Tibial artery (tissue), 4 donors: ENCODE data around the gene TDRD12.
A peak's percentile ranks its signal among the peaks of the same experiment; 100 is the strongest.
"Not testable (repeated sequence)": the region's sequence is repeated elsewhere in the genome, so short reads cannot be mapped to it uniquely, and the experiment has no call there.

Experiments
- DNase-seq, 2 donors: peaks; one replicate each; pipeline ENCODE4 v3.0.0-alpha.2; 2019
- H3K27ac ChIP-seq, 2 donors: fragments of 200-600 bp; sonication (generic) in 1 of 2; 1 replicate in 1 of 2; 2 replicates in 1 of 2; pipeline ENCODE4 v1.5.1; 2018 to 2019; ENCODE audit warnings: mild to moderate bottlenecking in 1 of 2
- H3K27me3 ChIP-seq, 2 donors: fragments of 200-600 bp; sonication (generic) in 1 of 2; one replicate each; pipeline versions ENCODE4 v1.5.1 to v1.6.0; 2016 to 2019
- H3K36me3 ChIP-seq, 3 donors: fragments of 200-600 bp; sonication (generic) in 2 of 3; one replicate each; pipeline ENCODE4 v1.5.1; 2016 to 2019; ENCODE audit warnings: mild to moderate bottlenecking in 2 of 3
- H3K4me1 ChIP-seq, 4 donors: fragments of 200-600 bp; sonication (generic) in 2 of 4; 1 replicate in 3 of 4; 2 replicates in 1 of 4; pipeline ENCODE4 v1.5.1; 2016 to 2019
- H3K4me3 ChIP-seq, 2 donors: fragments of 200-600 bp; sonication (generic) in 1 of 2; 1 replicate in 1 of 2; 2 replicates in 1 of 2; pipeline ENCODE4 v1.5.1; 2018 to 2019; ENCODE audit warnings: mild to moderate bottlenecking in 2 of 2
- H3K9me3 ChIP-seq, 3 donors: fragments of 200-600 bp; sonication (generic) in 1 of 3; one replicate each; pipeline ENCODE4 v1.5.1; 2016 to 2019
- intact Hi-C: fragments of 100-400 bp; cut with DNase I; formaldehyde crosslinking; loops from one replicate; pipeline ENCODE4 v1.15.0; 2023; ENCODE audit warnings: low total_unique reads
- TF ChIP-seq, protein P1 (sequence below), 2 experiments: fragments of 200-600 bp in 1 of 2; fragments of 450-650 bp in 1 of 2; IDR thresholded peaks; one replicate each; pipeline ENCODE4 v1.5.1; 2017 to 2019; ENCODE audit warnings: antibody characterized with exemption in 2 of 2, mild to moderate bottlenecking in 1 of 2, moderate library complexity in 1 of 2

TDRD12 gene

DNA sequence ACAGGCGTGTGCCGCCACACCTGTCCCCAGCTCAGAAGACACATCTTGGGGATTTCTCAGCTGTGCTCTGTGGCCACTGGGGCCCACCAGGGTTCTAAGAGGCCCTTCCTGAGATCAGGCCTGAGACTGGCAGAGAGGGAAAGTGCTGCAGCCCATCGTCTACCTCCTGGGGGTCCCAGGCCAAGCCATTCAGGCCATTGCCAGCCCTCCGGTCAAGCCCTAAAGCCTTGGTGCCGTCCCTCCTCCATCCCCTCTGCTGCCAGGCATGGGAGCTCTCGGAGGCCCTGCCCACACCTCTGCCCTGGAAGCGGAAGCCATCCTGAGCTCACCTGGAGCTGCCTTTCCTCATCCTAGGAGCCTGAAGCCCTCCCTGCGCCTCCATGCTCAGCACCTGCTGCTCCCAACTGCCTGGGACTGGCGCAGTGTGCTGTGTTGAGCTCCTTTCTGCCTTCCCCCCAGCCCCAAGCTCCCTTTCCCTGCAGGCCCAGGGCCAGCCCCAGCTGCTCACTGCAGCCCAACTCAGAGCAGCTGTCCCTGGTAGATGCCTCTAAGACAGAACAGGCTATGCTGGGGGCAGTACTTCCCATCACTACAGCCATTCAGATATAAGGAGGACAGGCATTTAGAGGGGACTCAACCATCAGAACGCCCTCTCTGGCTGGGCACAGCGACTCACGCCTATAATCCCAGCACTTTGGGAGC is 147.1 kb downstream of the TDRD12 start:
- intact Hi-C loops, result no loop called here
- TF ChIP-seq, protein P1, sequence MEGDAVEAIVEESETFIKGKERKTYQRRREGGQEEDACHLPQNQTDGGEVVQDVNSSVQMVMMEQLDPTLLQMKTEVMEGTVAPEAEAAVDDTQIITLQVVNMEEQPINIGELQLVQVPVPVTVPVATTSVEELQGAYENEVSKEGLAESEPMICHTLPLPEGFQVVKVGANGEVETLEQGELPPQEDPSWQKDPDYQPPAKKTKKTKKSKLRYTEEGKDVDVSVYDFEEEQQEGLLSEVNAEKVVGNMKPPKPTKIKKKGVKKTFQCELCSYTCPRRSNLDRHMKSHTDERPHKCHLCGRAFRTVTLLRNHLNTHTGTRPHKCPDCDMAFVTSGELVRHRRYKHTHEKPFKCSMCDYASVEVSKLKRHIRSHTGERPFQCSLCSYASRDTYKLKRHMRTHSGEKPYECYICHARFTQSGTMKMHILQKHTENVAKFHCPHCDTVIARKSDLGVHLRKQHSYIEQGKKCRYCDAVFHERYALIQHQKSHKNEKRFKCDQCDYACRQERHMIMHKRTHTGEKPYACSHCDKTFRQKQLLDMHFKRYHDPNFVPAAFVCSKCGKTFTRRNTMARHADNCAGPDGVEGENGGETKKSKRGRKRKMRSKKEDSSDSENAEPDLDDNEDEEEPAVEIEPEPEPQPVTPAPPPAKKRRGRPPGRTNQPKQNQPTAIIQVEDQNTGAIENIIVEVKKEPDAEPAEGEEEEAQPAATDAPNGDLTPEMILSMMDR (IDR thresholded peaks at IDR 0.05), result no peak
- peak in 1 of 2 donors; percentile 31 for DNase-seq
- Histone ChIP-seq H3K4me3 (no peak overlapping the region), H3K27ac (no peak overlapping the region), H3K36me3 (no peaks in the 10 kb centered on the region), H3K9me3 (no peaks in the 10 kb centered on the region), H3K4me1 (no peaks in the 10 kb centered on the region), H3K27me3 (no peaks in the 10 kb centered on the region)

GRCh38 chr19:32867436-32867835 is 147.9 kb downstream of the TDRD12 start:
- H3K4me1 ChIP-seq, intact Hi-C loops, H3K27me3 ChIP-seq, H3K9me3 ChIP-seq, H3K36me3 ChIP-seq, H3K4me3 ChIP-seq, H3K27ac ChIP-seq: not testable (repeated sequence)
- peak in 1 of 2 donors; percentile 35 for DNase-seq

- Histone ChIP-seq H3K4me3 (no peak overlapping the region), H3K4me1 (no peaks in the 10 kb centered on the region), H3K9me3 (no peaks in the 10 kb centered on the region), H3K36me3 (no peaks in the 10 kb centered on the region), H3K27ac (no peak overlapping the region), H3K27me3 (no peaks in the 10 kb centered on the region)
- DNase-seq, result peak in 1 of 2 donors; percentile 51
- TF ChIP-seq, protein P1 (IDR thresholded peaks at IDR 0.05), result no peak
- intact Hi-C loops, result no loop called here
Observed at GRCh38 chr19:32868206-32868950, 148.8 kb downstream of the TDRD12 start.

GRCh38 chr19:32869369-32869965 is 149.9 kb downstream of the TDRD12 start, which contains the start of gene SLC7A9:
TSS of gene SLC7A9 (minus strand) at chr19:32869767. CDS start at chr19:32868534, 1,233 bp downstream.
- Histone ChIP-seq H3K4me3 (no peak within 1 kb of the TSS), H3K4me1 (no peaks in the 10 kb centered on the region), H3K9me3 (no peaks in the 10 kb centered on the region), H3K36me3 (no peaks in the 10 kb centered on the region), H3K27me3 (no peaks in the 10 kb centered on the region), H3K27ac (no peak within 1 kb of the TSS)
- intact Hi-C loops, result no loop called here
- TF ChIP-seq, protein P1 (IDR thresholded peaks at IDR 0.05), result no peak
- peak in 1 of 2 donors; percentile 11 for DNase-seq

DNA sequence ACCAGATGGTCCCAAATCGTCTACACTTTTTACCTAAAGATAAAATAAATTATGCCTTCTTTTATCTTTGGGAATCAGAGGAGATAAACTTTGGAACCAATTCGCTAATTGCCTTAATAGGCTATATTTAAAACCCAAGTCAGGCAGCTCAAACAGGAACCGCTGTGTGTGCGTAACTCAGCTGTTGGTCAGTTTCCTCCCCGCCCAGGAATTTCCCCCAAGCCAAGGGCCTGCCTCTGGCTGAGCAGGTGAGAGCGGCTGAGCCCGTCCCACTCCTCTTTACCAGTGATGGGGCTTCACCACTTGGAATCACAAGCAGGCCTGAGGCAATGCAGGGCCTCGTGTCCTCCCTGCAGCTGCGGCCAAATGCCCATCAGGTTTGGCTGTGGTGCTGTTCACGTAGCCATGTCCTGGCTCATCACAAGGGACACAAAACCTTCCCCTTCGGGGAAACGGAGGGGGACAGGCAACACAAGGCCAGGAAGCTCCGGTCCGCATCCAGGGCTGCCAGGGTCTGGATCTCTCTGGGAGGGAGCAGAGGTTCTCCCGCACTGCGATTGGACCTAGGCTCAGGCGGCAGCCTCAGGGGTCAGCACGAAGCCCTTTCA is 150.5 kb downstream of the TDRD12 start:
- no peaks in the 10 kb centered on the region for H3K9me3 ChIP-seq
- TF ChIP-seq, protein P1 (IDR thresholded peaks at IDR 0.05), result no peak
- intact Hi-C loops, result no loop called here
- H3K4me1 ChIP-seq, result no peaks in the 10 kb centered on the region
- peak in 1 of 2 donors; percentile 50 for DNase-seq
- no peak overlapping the region for H3K27ac ChIP-seq
- H3K36me3 ChIP-seq, result no peaks in the 10 kb centered on the region
- H3K4me3 ChIP-seq, result no peak overlapping the region
- H3K27me3 ChIP-seq, result no peaks in the 10 kb centered on the region
